GM12873 (cell line): ENCODE data around the gene TMEM87B.

ENCODE experiments used
- CTCF ChIP-seq: IDR thresholded peaks from 2 replicates; pipeline ENCODE4 v1.5.1; 2012; ENCODE audit warnings: low read depth, mild to moderate bottlenecking, moderate library complexity, low read length, control low read depth; ENCODE audit not compliant: insufficient read depth; ENCODE audit errors: missing control alignments

TMEM87B gene

DNA sequence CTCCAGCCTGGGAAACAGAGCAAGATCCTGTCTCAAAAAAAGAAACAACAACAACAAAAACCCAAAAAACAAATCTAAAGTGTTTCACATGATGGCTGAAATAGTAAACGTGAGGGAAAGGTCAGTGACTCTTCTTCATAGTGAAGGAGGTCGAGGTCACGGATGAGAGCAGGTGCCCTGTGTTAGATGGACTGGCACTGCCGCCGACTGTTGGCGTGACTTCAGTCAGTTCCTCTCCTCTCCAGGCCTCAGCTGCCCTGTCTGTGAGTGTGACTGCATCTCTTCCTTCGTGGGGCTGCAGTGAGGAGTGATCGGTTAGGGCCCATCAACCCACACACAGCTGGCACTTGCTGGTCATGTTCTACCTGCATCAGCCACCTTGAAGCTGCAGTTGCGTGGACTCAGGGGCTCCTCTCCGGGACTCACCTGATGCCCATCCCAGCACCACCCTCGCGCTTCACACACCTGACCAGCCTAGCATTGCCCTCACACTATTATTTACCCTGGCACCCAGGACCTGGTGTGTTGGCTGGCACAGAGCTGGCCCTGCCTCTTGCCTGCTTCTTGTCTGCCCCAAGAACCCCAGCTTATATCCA is 30.1 kb upstream of the TMEM87B start:
- no peak for TF ChIP-seq CTCF

DNA sequence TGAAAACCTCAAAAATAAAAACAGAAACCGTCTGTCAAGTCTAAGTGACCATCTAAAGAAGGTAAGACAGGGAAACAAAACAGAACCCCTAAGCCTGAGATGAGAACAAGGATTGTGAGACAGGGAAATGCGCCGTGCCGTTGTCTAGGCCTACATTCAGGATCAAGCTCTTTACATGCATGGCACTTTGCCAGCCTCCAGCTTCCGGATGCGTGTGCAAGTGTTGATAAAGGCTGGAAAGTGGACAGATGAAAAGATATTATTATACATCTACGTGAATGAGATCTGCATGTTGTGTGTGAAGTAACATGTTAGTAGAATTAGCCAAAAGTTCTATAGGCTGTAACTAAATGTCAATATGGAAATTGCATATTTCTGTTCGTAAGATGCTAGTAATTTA is 28.6 kb upstream of the TMEM87B start:
- TF ChIP-seq CTCF, result no peak

DNA sequence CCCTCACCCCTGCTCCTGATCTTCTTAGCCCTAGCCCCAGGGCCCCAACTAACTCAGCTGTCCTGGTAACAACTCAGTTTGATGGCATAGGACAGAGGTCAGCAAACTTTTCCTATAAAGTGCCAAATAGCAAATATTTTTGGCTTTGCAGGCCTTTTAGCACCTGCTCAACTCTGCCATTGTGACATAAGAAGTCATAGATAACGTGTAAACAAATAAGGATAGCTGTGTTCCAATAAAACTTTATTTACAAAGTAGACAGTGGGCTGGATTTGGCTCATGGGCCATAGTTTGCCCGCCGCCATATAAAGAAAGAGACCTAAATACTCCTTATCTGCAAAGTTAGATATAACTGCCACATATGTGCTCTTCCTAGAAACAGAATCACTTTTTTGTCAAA is 27.3 kb upstream of the TMEM87B start:
- no peak for TF ChIP-seq CTCF

- TF ChIP-seq CTCF, result no peak
Observed at GRCh38 chr2:112029164-112029563, 25.9 kb upstream of the TMEM87B start.

GRCh38 chr2:112031473-112032223 is 23.4 kb upstream of the TMEM87B start:
- no peak for TF ChIP-seq CTCF

GRCh38 chr2:112032224-112032586 is 22.9 kb upstream of the TMEM87B start:
- no peak for TF ChIP-seq CTCF

DNA sequence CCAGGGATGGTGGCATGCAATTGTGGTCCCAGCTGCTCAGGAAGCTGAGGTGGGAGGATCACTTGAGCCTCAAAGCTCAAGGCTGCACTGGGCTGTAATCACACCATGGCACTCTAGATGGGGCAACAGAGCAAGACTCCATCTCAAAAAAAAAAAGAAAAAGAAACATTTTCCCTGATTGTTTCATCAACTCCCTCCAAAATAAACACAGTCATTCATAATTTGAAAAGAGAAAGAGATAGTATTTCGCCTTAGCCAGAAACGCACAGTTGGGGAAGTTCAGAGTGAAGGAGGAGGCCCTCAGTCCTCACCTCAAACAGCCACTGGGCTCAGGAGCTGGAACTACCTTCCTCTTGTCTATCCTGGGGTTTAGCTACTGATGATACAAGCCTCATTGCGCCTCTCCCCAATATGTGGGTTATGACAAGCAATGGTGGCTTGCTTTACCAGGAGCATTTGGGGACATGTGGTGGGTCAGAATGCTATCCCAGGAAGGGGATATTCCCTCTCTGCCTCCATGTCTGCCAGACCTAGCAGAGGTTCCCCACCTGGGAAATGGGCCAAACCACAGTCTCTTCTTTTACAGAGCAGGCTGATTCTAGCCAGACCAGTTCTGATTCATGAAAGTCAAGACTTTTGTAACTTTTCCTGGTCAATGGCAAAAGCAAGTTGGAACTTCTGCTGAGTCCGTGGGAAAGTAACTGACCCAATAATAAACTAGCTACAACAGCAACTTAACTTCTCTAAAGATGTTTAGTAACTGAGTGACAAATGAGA is 22.2 kb upstream of the TMEM87B start:
- TF ChIP-seq CTCF, result no peak
